HG02623 (cell line): ENCODE data around the gene USP21.

Source experiments
- ATAC-seq: cut with Tn5 transposase; IDR thresholded peaks from one replicate; pipeline ENCODE4 v1.9.1; 2021; ENCODE audit warnings: moderate library complexity; ENCODE audit not compliant: unreplicated experiment

Gene USP21

DNA sequence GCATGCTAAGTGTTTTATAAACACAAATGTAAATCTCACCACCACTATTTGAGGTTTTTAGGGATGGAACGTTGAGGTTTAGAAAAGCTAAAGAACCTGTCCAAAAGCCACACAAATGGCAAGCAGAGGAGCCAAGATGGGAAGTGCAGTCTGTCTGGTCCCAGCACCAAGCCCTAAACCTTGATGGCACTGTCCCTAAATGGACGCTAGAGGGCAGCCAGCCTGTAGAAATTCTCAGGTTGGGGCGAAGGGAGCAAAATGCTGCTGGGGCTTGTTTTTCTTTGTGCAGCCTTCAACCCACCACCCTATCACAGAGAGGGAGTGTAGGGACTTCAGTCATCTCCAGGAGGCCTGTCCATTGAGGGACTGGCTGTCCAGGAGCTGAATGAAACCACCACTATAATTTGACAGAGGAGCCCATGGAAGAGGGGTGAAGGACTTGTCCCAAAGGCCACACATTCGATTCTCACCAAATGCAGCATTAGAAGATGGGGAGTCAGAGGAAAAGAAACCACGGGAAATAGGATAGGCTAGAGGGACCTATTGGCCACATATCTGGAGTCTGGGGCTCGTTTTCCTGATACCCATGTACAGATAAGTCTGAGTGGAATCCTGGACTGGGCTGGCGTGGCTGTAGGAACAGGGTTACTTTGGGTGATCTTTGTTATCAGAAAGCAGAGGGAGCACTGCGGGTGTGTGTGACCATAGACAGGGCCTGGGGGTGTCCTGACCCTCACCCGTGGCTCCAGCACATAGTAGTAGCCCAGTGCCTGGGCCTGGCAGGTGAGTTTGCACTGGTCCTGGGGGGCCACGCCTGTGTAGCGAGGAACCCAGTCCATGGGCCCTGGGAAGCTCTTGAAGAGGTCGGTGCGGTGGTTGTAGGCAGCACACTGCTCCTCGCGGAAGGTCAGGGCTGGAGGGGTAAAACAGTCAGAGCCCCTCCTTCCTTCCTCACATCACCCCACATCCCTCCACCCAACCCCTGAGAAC is 33.5 kb downstream of the USP21 start:
- no peak for ATAC-seq

DNA sequence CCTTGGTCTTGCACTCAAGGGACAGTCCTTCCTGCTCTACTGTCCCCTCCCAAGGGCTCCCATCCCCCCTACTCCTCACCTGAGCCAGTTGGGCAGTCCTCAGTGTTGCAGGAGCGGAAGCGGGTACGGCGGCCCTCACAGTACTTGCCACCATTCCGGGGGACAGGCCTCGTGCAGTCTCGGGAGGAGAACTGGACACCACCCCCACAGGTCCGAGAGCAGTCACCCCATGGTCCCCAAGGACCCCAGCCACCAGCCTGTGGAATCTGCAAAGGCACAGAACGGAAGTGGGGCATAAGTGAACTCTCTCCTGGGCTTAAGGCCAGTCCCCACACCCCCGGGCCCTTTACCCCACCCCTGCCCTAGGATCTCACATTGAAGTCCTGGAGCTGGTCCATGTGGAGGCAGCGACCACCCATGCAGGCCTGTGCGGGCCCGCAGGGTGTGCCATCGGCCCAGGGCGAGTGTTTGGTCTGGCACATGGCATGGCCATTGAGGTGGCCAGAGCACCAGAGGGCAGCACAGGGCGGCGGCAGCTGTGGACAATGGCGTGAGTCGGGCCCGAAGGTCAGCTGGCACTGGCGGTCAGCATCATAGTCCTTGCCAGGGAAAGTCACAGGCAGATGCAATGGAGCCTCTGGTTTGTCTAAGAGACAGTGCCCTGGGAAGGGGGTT is 34.4 kb downstream of the USP21 start:
- no peak for ATAC-seq

DNA sequence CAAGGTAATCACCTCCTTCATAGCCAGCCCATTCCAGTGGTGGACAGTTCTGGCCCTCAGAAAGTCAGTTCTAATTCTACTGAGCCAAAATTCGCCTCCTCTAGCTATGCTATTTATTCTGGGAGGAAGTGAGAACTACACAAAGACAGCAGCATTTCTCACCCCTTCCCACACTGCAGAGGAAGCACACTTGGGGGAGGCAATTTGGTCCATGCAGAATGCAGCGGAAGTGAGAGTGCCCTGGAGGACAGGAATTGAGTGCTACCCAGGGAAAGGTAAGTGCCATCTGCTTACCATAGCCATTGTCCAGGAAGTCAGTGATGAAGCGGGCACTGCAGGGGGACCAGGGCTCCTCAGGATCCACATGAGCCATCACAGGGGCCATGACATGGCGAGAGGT is 35.9 kb downstream of the USP21 start:
- ATAC-seq, result no peak

DNA sequence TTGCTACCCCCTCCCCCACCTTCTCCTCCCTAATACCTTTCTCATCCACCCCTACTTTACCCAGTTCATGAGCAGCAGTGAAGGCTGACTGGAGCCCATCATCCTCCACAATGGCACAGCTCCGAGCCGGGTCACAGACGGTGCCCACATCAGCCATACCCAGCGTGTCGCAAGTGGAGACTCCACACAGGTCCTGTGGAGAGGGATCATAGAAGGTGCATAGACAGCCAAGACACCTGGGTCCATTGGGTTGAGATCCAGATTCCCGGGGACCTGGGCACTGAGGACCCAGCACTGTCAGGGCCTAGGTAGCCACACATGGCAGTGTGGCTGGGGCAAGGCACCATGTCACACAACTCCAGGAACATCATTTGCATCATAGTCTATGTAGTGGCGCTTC is 36.8 kb downstream of the USP21 start:
- ATAC-seq, result no peak

DNA sequence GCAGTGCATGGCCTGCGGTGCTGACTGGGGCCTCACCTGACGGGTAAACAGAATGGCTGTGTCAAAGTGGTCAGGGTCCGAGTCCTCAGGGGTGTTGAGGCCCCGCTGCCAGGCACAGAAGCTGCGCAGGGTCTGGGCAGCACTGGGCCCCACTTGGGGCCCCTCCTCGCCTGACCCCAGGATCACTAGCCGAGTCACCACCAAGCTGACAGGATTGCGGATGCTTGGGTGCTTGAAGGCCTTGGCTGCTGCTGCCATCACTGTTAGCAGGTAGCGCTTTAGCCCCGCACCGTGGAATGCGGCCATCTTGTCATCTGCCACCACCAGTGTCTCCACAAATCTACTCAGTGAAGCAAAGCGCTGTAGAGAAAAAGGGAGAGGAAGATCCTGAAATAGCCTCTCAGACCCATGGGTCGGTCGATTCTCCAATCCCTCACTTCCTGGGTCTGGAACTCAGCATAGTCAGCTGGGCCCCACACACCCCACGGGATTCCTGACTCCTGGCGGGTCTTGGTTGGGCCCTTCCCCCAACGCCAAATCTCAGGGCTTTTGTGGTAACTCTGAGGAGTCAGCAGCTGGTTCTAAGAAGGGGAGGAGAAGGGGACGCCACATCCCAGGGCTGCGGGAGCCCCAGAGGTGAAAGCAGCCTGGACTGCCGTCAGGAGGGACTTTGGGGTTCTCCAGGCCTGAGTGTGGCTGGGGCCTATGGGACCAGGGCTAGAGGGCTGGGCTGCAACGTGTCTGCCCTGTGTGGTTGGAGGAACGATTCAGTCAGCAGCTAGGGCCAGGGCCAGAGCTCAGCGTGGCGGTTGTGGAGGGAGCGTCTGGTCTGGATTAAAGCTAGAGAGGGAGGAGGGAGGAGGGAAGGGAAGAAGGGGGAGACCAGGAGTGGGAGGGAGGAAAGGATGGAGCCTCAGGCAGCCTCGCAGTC is 37.5 kb downstream of the USP21 start:
- ATAC-seq, result no peak

DNA sequence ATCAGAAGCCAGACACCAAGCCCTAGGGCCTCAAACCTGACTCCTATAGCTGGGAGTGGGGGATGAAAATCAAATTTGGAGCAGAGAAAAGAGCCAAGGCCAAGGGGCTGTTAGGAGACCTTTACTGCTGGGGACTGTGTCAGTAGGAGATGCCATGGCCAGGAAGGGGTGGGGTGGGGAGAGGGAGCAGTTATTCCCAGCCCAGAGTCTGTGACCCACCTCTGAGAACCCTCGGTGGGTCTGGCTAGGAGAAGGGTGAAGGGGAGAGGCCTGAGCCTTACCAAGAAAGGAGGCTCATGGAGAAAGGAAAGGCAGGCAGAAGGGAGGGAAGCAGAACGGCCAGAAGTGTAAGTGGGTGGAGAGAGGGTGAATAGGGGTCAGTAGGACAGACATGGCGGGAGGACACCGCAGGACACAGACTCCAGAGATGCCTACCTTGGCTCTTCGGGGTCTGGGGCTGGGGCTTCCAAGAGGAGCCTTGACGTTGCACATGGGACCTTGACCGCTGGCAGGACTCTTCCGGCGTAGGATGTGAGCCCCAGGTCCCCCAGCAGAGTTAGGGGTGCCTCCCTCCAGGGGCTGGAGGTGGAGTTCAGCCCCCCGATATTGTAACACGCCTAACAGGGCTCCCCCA is 38.4 kb downstream of the USP21 start:
- no peak for ATAC-seq

DNA sequence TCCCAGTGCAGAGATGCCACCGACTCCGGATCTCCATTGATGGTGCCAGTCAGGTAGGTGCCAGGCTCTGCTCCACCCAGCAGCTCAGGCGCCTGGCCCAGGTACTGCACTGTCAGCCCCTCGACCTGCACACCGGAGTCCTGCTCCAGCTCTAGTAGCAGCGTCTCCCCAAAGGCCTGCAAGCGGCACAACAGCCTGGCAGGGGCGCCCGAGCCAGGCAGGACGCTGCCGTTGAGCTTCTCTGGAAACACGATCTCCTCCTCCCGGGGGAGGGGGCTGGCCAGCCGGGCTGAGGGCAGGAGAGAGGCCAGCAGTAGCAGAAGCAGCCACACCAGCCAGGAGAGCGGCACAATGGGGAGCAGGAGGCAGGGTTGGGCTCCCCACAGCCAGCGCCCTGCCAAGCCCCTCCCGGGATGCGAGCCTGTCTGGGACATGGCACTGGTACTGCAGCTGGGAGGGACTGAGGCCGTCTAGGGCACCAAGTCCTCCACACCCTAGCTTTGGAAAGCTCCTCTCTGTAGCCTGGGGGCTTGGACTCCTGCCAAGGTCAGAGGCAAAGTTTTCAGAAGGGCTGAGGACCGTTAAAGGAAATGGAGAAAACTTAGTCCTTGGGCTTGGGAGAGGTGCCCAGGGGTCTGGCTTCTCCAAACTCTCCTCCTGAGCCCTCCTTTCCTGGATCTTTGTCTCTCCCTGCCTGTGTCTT is 39.0 kb downstream of the USP21 start:
- ATAC-seq, result no peak

DNA sequence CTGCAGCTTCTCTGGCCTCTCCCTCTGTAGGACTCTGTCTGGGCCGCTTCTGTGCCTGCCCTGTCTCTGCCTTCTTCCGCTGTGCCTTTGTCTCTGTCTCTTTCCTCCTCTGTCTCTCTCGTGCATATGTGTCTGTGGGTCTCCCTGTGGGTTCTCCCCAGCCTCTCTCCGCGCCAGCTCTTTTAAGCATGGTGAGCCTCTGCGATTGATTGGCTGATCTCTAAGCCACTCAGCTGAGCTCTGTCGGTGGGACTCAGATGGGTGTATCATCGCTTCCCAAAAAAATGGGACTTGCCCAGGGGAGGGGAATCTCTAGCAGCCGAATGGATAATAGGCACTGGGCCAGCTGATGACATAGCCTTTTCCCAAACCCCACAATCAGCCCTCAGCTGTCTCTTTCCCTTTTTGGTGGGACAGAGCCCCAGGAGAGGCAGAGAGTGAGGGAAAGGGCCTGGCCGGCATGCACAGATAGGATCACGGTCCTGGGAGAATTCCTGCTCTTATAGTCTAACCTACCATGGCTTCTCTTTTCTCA is 39.7 kb downstream of the USP21 start, which contains the start of gene ADAMTS4:
TSS of gene ADAMTS4 (minus strand) at position 158 of the 535 bp plus-strand sequence. CDS start 427 bp downstream, outside the sequence.
- no peak for ATAC-seq

DNA sequence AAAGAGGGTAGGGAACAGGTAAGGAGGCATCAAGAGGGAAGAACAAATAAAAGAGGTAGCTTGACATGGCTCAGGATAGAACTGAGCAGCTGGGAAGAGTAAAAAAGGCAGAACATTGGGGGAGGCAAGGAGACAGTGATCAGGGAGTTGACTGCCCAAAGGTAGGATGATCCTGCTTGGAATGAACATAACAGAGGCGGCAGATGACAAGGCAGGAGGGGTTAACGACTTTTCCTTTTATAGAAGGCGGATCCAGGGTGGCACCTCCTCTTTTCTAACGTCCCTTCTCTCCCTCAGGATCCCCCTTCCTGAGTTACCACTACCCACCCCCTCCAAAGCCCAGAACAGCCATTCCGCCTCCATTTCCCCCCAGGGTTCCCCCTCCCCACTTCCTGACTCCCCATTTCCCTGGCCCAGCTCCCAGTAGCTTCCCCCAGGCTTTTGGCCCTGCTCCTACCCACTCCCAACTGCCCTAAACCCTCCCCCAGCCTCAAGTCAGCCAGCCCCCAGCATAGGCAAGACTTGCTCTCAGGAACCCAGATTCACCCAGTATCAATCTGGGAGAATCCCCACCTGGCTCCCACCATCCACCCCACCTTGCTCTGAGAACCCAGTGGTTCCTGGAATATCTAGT is 40.3 kb downstream of the USP21 start:
- ATAC-seq, result no peak

DNA sequence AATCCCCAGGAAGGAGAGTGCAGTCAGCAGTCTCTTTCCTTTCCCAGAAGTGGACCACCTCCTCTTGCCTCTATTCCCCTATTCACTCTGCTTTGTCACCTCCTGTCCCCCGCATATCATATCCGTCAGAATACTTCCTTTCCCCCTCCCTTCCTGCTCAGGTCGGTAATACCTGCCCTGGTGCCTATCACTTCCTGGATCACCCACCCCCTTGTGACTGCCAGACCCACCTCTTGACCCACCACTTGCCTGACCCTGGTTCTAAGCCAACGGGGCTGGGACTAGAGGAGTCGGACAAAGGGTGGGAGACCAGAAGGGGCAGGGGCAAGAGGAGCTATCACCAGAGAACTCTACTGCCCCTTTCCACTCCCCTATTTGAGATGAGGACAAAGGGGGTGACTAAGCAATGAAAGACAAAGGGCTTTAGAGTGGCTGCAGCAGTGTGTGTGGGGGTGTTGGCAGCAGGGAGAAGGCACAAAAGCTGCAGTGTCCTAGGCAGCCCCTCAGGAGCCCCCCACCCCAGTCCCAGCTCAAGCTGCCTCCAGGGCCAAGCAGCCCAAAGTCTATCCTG is 41.2 kb downstream of the USP21 start:
- ATAC-seq, result no peak

DNA sequence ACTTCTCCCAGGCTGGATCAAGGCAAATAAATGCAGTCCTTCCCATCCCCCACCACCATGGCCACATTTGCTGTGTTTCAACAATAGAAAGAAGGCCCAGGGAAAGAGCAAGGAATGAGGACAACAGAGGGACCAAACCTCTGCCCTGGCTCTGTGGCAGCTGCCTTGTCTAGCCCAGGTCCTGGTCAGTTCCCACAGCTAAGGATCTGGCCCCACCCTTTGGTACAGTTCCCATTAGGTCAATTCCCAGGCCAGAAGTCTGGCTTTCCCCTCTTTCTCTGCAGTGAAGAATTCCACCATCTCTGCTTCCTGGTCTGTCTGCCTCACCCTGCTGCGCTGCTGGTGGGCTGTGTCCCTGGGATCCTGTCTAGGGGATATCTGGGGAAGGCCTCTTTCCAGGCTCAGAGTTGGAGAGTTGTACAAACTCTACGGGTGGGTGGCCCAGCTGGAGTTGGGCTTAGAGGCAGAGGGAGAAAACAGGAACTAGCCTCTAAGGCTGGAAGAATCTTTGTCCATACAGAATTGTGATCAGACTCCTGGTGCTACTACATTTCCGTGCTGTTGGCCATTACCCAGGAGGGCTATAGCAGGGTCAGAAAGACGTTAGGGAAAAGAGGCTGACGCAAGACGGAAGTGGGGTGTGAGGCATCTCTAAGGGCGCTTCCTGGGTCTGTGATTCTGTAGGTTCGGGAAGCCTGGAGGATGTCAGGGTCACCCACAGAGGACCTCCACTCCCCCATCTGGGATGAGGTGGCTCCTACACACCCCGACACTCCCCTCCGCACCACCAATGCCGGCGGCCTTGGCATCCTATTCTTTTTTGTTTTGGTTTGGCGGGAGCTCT is 41.9 kb downstream of the USP21 start:
- no peak for ATAC-seq

DNA sequence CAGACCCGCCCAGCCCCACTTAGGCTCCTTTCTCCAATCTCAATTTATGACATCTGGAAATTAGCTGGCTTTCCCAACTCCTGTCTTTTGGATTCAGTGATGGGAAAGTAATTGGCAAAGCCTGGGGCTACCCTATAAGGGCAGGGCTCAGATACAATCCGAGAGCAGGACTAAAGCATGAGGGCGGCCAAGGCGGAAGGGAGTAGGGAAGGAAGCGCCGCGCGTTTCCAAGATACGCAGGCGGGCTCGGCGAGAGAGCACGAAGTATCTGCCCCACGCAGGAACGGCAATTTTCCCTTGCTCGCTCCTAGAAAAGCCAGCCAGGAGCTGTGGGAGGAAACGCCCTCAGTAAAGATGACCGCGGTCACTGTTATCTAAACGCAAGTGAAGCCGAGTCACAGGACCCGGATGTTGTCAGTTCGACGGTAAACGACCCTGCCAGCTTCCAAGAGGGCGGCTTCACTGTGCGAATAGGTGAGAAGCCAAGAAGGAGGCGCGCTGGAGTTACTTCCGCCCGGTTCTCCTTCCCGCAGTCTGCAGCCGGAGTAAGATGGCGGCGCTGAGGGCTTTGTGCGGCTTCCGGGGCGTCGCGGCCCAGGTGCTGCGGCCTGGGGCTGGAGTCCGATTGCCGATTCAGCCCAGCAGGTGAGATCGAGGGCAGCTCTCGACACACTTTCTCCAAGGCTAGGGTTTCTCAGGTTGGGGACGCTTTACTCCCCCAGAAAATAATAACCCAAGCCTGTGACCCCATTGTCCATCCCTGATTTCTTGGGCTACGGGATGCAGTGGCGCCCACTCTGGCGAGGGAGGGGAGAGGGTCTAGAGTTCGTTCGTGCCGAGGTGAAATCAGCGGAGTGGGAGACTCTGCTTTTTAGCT is 42.8 kb downstream of the USP21 start, which contains the start of gene NDUFS2:
TSS of gene NDUFS2 (plus strand) at position 532 of the 877 bp plus-strand sequence. CDS start at position 551, 19 bp downstream.
- peak; percentile 92 for ATAC-seq

DNA sequence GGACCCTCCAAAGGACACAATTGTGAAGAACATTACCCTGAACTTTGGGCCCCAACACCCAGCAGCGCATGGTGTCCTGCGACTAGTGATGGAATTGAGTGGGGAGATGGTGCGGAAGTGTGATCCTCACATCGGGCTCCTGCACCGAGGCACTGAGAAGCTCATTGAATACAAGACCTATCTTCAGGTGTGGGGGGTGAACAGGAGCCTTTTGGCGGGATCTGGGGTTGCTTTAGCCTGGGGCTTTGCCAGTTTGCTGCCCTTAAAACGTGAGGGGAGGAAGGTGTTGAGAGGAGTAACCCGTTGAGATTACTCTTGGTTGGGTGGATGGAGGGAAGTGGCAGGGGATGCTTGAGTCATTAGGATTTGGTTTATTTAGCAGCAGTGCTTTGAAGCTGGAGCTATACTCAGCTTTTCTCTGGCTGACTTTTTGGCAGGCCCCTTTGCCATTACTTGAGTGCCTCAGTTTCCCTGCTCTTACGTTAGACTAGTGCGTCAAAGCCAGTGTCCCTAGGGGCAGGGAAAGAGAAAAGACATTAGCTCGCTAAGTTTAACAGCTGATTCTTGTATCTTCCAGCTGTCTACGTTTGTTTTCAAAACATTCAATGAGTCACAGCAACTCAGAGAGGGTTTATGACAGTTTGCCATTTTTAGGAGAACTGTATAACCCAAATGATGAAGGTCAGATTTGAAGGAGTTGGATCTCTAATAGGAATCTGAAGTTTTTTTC is 47.3 kb downstream of the USP21 start:
- no peak for ATAC-seq

DNA sequence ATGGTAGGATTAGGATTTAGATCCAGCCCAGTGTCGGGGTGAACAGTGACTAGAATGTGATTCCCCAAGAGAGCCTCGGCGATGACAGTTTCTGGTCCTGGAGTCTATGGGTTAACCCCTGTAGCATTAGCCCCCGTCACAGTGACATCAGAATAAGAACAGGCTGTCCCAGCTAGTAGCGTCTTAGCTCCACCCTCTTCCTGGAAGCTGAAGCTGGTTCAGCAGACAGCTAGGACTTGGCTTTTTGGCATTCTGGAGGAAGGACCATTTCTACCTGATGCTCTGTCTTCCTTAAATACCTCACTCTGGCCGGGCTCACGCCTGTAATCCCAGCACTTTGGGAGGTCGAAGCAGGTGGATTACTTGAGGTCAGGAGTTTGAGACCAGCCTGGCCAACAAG is 47.9 kb downstream of the USP21 start:
- ATAC-seq, result no peak

DNA sequence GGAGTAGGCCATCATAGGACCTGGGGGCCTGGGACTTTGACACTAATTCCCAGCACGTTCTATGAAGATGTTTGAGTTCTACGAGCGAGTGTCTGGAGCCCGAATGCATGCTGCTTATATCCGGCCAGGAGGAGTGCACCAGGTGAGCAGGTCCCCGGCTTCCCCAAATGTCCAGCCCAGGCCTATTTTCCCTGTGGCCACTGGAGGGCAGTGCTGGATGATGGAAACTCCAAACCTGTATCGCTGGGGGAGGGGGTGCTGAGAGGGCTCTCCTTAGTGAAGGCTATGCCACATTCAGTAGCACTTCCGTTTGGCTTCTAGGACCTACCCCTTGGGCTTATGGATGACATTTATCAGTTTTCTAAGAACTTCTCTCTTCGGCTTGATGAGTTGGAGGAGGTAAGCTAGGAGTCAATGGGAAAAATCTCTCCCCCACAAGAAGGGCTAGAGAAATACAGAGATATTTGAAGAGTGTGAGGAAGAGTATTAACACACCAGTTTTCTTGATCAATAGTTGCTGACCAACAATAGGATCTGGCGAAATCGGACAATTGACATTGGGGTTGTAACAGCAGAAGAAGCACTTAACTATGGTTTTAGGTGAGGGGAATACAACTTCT is 50.6 kb downstream of the USP21 start:
- ATAC-seq, result no peak

DNA sequence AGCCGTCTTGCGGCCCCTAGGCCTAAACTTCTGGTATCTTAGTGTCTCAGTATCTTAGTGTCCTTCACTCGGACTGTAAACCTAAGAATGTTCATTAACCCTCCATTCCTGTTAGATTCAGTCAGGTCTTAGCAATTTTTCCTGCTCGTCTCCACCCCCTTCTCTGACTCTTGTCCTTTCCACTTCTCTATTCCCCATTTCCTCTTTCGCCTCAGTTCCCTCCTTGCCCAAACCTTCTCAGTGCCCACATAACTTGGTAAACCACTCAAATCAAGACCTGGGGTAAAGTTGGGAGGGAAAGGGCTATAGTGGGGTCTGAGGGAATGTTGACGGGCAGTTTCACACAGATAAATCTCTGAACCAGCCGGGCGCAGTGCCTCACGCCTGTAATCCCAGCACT is 55.1 kb downstream of the USP21 start:
- no peak for ATAC-seq
